Smooth muscle cell (in vitro differentiated cells): Measurements from ENCODE around the gene CCL4. TPM values are rescaled to one million over a fixed set of nuclear protein-coding genes. Genes with fewer than 3 reads are reported as not detected.

Source experiments
- DNase-seq: peaks from one replicate; lab custom pipeline; 2025; ENCODE audit not compliant: unreplicated experiment; lab: John Stamatoyannopoulos, UW
- H2AFZ ChIP-seq: fragments of 200-600 bp; sonication (generic); 2 replicates; pipeline ENCODE4 v1.6.0; 2016; ENCODE audit warnings: antibody characterized with exemption, low read depth, mild to moderate bottlenecking
- H3F3A ChIP-seq: fragments of 200-600 bp; sonication (generic); 2 replicates; pipeline ENCODE4 v1.6.0; 2017; ENCODE audit warnings: antibody characterized with exemption, low read depth
- H3K27ac ChIP-seq: fragments of 200-600 bp; sonication (generic); 2 replicates; pipeline ENCODE4 v1.5.1; 2016; ENCODE audit warnings: low read depth, mild to moderate bottlenecking
- H3K27me3 ChIP-seq: fragments of 200-600 bp; sonication (generic); 2 replicates; pipeline ENCODE4 v1.6.1; 2016; ENCODE audit warnings: low read depth, mild to moderate bottlenecking
- H3K36me3 ChIP-seq: fragments of 200-600 bp; sonication (generic); 2 replicates; pipeline ENCODE4 v1.5.1; 2016; ENCODE audit warnings: low read depth
- H3K4me1 ChIP-seq: fragments of 200-600 bp; sonication (generic); 2 replicates; pipeline ENCODE4 v1.5.1; 2016; ENCODE audit warnings: low read depth
- H3K4me2 ChIP-seq: fragments of 200-600 bp; sonication (generic); 2 replicates; pipeline ENCODE4 v1.6.0; 2016; ENCODE audit warnings: mild to moderate bottlenecking
- H3K4me3 ChIP-seq: fragments of 200-600 bp; sonication (generic); 2 replicates; pipeline ENCODE4 v1.5.1; 2016; ENCODE audit warnings: mild to moderate bottlenecking
- H3K79me2 ChIP-seq: fragments of 200-600 bp; sonication (generic); 2 replicates; pipeline ENCODE4 v1.6.0; 2016; ENCODE audit warnings: low read depth, mild to moderate bottlenecking
- H3K9ac ChIP-seq: fragments of 200-600 bp; sonication (generic); 2 replicates; pipeline ENCODE4 v1.6.0; 2016; ENCODE audit warnings: low read depth
- H3K9me3 ChIP-seq: fragments of 200-600 bp; sonication (generic); replicated peaks from 2 replicates; pipeline ENCODE4 v1.5.1; 2016; ENCODE audit warnings: low read depth
- H4K20me1 ChIP-seq: fragments of 200-600 bp; sonication (generic); 2 replicates; pipeline ENCODE4 v1.6.0; 2016; ENCODE audit warnings: low read depth
- CTCF ChIP-seq: fragments of 200-600 bp; sonication (generic); IDR thresholded peaks from 2 replicates; pipeline ENCODE4 v1.5.1; 2017; ENCODE audit warnings: borderline replicate concordance, mild to moderate bottlenecking, antibody characterized with exemption; ENCODE audit not compliant: insufficient read depth, poor library complexity, severe bottlenecking
- WGBS: methylation state at CpG from one replicate; pipeline ENCODE4 v1.1.7; 2016; ENCODE audit warnings: low lambda C conversion rate; 5-methylcytosine and 5-hydroxymethylcytosine counted together
- polyA plus RNA-seq: library from polyadenylated mRNA; unstranded; fragments of >200 nt; fragmentation: Nextera tagmentation; extraction: Ambion mirVana; gene quantifications from 2 replicates; pipeline ENCODE4 v1.2.1, GENCODE V29; 2016
- total RNA-seq: library from RNA; depleted of rRNA; stranded (reverse); fragments of >200 nt; gene quantifications from 2 replicates; pipeline ENCODE4 v1.2.3, GENCODE V29; 2014

CCL4 gene
- total and polyA plus RNA-seq, 2 experiments from 2014 or later, result 0.81 TPM; not detected in 1

- Histone ChIP-seq H3K4me2 (no peak overlapping the region), H3K9me3 (no peaks in the 10 kb centered on the region), H3K27me3 (no peaks in the 10 kb centered on the region), H4K20me1 (no peaks in the 10 kb centered on the region), H3K9ac (no peak overlapping the region), H3K36me3 (no peaks in the 10 kb centered on the region), H3K4me1 (no peaks in the 10 kb centered on the region), H3K79me2 (no peaks in the 10 kb centered on the region), H3K4me3 (no peak overlapping the region), H2AFZ (no peak overlapping the region), H3F3A (no peaks in the 10 kb centered on the region), H3K27ac (no peak overlapping the region)
- no peak for TF ChIP-seq CTCF
- DNase-seq, result no peak
- WGBS, result 58% methylated on average over 2 of the region's 2 CpGs
Observed at GRCh38 chr17:36123431-36123830, 19.8 kb downstream of the CCL4 start.

GRCh38 chr17:36124879-36125824 is 21.5 kb downstream of the CCL4 start:
- no peak for DNase-seq
- 65% methylated on average over 9 of the region's 9 CpGs for WGBS
- peak; percentile 16 for TF ChIP-seq CTCF
- Histone ChIP-seq H3K4me1 (no peaks in the 10 kb centered on the region), H2AFZ (no peak overlapping the region), H3K27me3 (peaks cover 15% of the 10 kb centered on the region), H3K4me3 (no peak overlapping the region), H3K4me2 (no peak overlapping the region), H3F3A (no peaks in the 10 kb centered on the region), H3K9me3 (no peaks in the 10 kb centered on the region), H3K9ac (no peak overlapping the region), H3K79me2 (no peaks in the 10 kb centered on the region), H3K27ac (no peak overlapping the region), H3K36me3 (no peaks in the 10 kb centered on the region), H4K20me1 (no peaks in the 10 kb centered on the region)

GRCh38 chr17:36127199-36127893 is 23.7 kb downstream of the CCL4 start:
- 85% methylated on average over 7 of the region's 7 CpGs for WGBS
- H3K27ac ChIP-seq, result no peak overlapping the region

More at GRCh38 chr17:36127199-36127893, 23.7 kb downstream of the CCL4 start:
- no peaks in the 10 kb centered on the region for H3K79me2 ChIP-seq
- H4K20me1 ChIP-seq, result no peaks in the 10 kb centered on the region
- H3K4me3 ChIP-seq, result no peak overlapping the region
- H3K9ac ChIP-seq, result no peak overlapping the region
- H3K9me3 ChIP-seq, result no peaks in the 10 kb centered on the region
- H3F3A ChIP-seq, result no peaks in the 10 kb centered on the region
- TF ChIP-seq CTCF, result no peak
- peaks cover 16% of the 10 kb centered on the region for H3K27me3 ChIP-seq
- no peaks in the 10 kb centered on the region for H3K4me1 ChIP-seq
- H3K36me3 ChIP-seq, result no peaks in the 10 kb centered on the region
- H2AFZ ChIP-seq, result no peak overlapping the region
- no peak overlapping the region for H3K4me2 ChIP-seq
- no peak for DNase-seq
